IPS-20b (cell line): ENCODE data around the gene CYP21A2.
"Not testable (repeated sequence)": the region's sequence is repeated elsewhere in the genome, so short reads cannot be mapped to it uniquely, and the experiment has no call there.

Experiments used
- H3K27ac ChIP-seq: one replicate; pipeline ENCODE4 v1.5.1; 2013; ENCODE audit warnings: low read length
- H3K27me3 ChIP-seq: 2 replicates; pipeline ENCODE4 v1.6.1; 2013; ENCODE audit warnings: mild to moderate bottlenecking, low read length, inconsistent platforms; ENCODE audit not compliant: insufficient read depth
- H3K36me3 ChIP-seq: 2 replicates; pipeline ENCODE4 v1.6.1; 2013; ENCODE audit warnings: low read depth, mild to moderate bottlenecking, inconsistent platforms, low read length, moderate library complexity; ENCODE audit not compliant: insufficient read depth
- H3K4me1 ChIP-seq: 2 replicates; pipeline ENCODE4 v1.6.1; 2013; ENCODE audit warnings: mild to moderate bottlenecking, control low read depth, inconsistent platforms, low read length, moderate library complexity; ENCODE audit not compliant: insufficient read depth
- H3K4me3 ChIP-seq: 2 replicates; pipeline ENCODE4 v1.5.1; 2013; ENCODE audit warnings: mild to moderate bottlenecking, low read length, inconsistent platforms
- H3K9ac ChIP-seq: 2 replicates; pipeline ENCODE4 v1.6.1; 2013; ENCODE audit warnings: low read depth, mild to moderate bottlenecking, inconsistent platforms, low read length, moderate library complexity
- H3K9me3 ChIP-seq: 2 replicates; pipeline ENCODE4 v1.6.1; 2013; ENCODE audit warnings: mild to moderate bottlenecking, low read depth, low read length, inconsistent platforms; ENCODE audit not compliant: insufficient read depth

The CYP21A2 gene

GRCh38 chr6:32039321-32040274, 1.4 kb downstream of the CYP21A2 start:
- H3K9ac ChIP-seq, H3K9me3 ChIP-seq, H3K36me3 ChIP-seq, H3K27ac ChIP-seq, H3K27me3 ChIP-seq, H3K4me1 ChIP-seq, H3K4me3 ChIP-seq: not testable (repeated sequence)

- not testable (repeated sequence) for H3K9me3 ChIP-seq, H3K27me3 ChIP-seq, H3K36me3 ChIP-seq, H3K4me3 ChIP-seq, H3K9ac ChIP-seq, H3K27ac ChIP-seq, H3K4me1 ChIP-seq
These were observed 2.3 kb downstream of the CYP21A2 start for GRCh38 chr6:32040299-32041049.

GRCh38 chr6:32041050-32041321, 2.8 kb downstream of the CYP21A2 start:
- not testable (repeated sequence) for H3K9me3 ChIP-seq, H3K27me3 ChIP-seq, H3K4me3 ChIP-seq

GRCh38 chr6:32041385-32041784, 3.2 kb downstream of the CYP21A2 start:
- not testable (repeated sequence) for H3K4me3 ChIP-seq, H3K27me3 ChIP-seq, H3K27ac ChIP-seq, H3K36me3 ChIP-seq, H3K4me1 ChIP-seq, H3K9ac ChIP-seq, H3K9me3 ChIP-seq

More at GRCh38 chr6:32041050-32041321, 2.8 kb downstream of the CYP21A2 start:
- H3K27ac ChIP-seq, H3K36me3 ChIP-seq, H3K4me1 ChIP-seq, H3K9ac ChIP-seq: not testable (repeated sequence)

- H3K4me3 ChIP-seq, H3K36me3 ChIP-seq, H3K4me1 ChIP-seq, H3K27ac ChIP-seq, H3K9ac ChIP-seq, H3K27me3 ChIP-seq, H3K9me3 ChIP-seq: not testable (repeated sequence)
These were observed 4.1 kb downstream of the CYP21A2 start for GRCh38 chr6:32042276-32042675.

GRCh38 chr6:32043589-32044380, 5.6 kb downstream of the CYP21A2 start:
- H3K4me1 ChIP-seq, result not testable (repeated sequence)

GRCh38 chr6:32044916-32045315, 6.7 kb downstream of the CYP21A2 start:
- H3K27me3 ChIP-seq, H3K27ac ChIP-seq, H3K9ac ChIP-seq: not testable (repeated sequence)

More at GRCh38 chr6:32043589-32044380, 5.6 kb downstream of the CYP21A2 start:
- H3K4me3 ChIP-seq, H3K9me3 ChIP-seq, H3K27ac ChIP-seq, H3K27me3 ChIP-seq, H3K9ac ChIP-seq, H3K36me3 ChIP-seq: not testable (repeated sequence)

GRCh38 chr6:32045811-32046449, 7.7 kb downstream of the CYP21A2 start:
- H3K27me3 ChIP-seq, result no peaks in the 10 kb centered on the region; the same call in none of the 2 replicates
- H3K36me3 ChIP-seq, result no peaks in the 10 kb centered on the region
- H3K4me3 ChIP-seq, result no peak overlapping the region
- no peak overlapping the region for H3K27ac ChIP-seq
- H3K4me1 ChIP-seq, result no peaks in the 10 kb centered on the region; the same call in 1 of the 2 replicates
- H3K9ac ChIP-seq, result no peak overlapping the region
- H3K9me3 ChIP-seq, result no peaks in the 10 kb centered on the region

More at GRCh38 chr6:32044916-32045315, 6.7 kb downstream of the CYP21A2 start:
- not testable (repeated sequence) for H3K9me3 ChIP-seq, H3K36me3 ChIP-seq, H3K4me3 ChIP-seq, H3K4me1 ChIP-seq

- Histone ChIP-seq H3K27ac (no peak overlapping the region), H3K36me3 (no peaks in the 10 kb centered on the region), H3K4me1 (no peaks in the 10 kb centered on the region; the same call in 1 of the 2 replicates), H3K4me3 (no peak overlapping the region), H3K9me3 (no peaks in the 10 kb centered on the region), H3K9ac (no peak overlapping the region), H3K27me3 (no peaks in the 10 kb centered on the region; the same call in none of the 2 replicates)
These were observed 8.4 kb downstream of the CYP21A2 start for GRCh38 chr6:32046450-32047083.

GRCh38 chr6:32047084-32047478, 8.9 kb downstream of the CYP21A2 start:
- Histone ChIP-seq H3K4me3 (no peak overlapping the region), H3K9me3 (no peaks in the 10 kb centered on the region), H3K36me3 (no peaks in the 10 kb centered on the region), H3K4me1 (no peaks in the 10 kb centered on the region; the same call in 1 of the 2 replicates), H3K9ac (no peak overlapping the region), H3K27ac (no peak overlapping the region), H3K27me3 (no peaks in the 10 kb centered on the region; the same call in none of the 2 replicates)

- Histone ChIP-seq H3K9me3 (no peaks in the 10 kb centered on the region), H3K27ac (no peak overlapping the region), H3K27me3 (no peaks in the 10 kb centered on the region; the same call in none of the 2 replicates), H3K9ac (no peak overlapping the region), H3K4me1 (no peaks in the 10 kb centered on the region; the same call in 1 of the 2 replicates), H3K36me3 (no peaks in the 10 kb centered on the region), H3K4me3 (no peak overlapping the region)
These were observed 9.3 kb downstream of the CYP21A2 start for GRCh38 chr6:32047539-32047854.
